HCT116 (cell line): ENCODE data around the gene WIPI1. TPM values are rescaled to one million over a fixed set of nuclear protein-coding genes. Genes with fewer than 3 reads are reported as not detected.

Source experiments
- ATAC-seq: fragments of 200-7000 bp; cut with Tn5 transposase; 2 replicates; pipeline ENCODE4 v1.9.1; 2020; ENCODE audit warnings: mild to moderate bottlenecking, moderate library complexity
- BruUV-seq: library from RNA; stranded (reverse); fragments of 400-500 nt; replicated peaks from 2 replicates; lab custom pipeline; 2021; lab: Mats Ljungman, UMichigan
- CTCF ChIA-PET: fragments of 300-600 bp; sonication (Branson Sonifier 250); formaldehyde crosslinking; loops from one replicate; lab custom pipeline; 2021; ENCODE audit warnings: antibody characterized with exemption; lab: Charles Lee
- POLR2A ChIA-PET: fragments of 300-600, 350-600 bp; sonication (Branson Sonifier 250); formaldehyde crosslinking; loops from one replicate; lab custom pipeline; 2021; ENCODE audit warnings: antibody characterized with exemption; lab: Charles Lee
- RAD21 ChIA-PET, 2 experiments: fragments of 300-600 bp; sonication (Branson Sonifier 250); formaldehyde crosslinking; loops; one replicate each; lab custom pipeline; 2023; ENCODE audit warnings: low total read pairs in 2 of 2; ENCODE audit not compliant: uncharacterized antibody in 2 of 2, unreplicated experiment in 2 of 2, low non-redundant PET in 1 of 2; lab: Charles Lee
- DNase-seq: peaks from one replicate; pipeline ENCODE4 v3.0.0-alpha.2; 2010; ENCODE audit warnings: low read depth, low spot score
- H2AFZ ChIP-seq: fragments of 200-600 bp; shearing (Covaris generic), sonication (generic); 2 replicates; pipeline ENCODE4 v1.6.1; 2017; ENCODE audit warnings: low read depth, mixed run types, mixed read lengths, antibody characterized with exemption, low read length; ENCODE audit not compliant: poor library complexity, severe bottlenecking
- H3K27ac ChIP-seq: 2 replicates; pipeline ENCODE4 v1.5.1; 2012; ENCODE audit warnings: low read depth, low read length
- H3K27me3 ChIP-seq: fragments of 200-600 bp; sonication (generic); 2 replicates; pipeline ENCODE4 v1.6.1; 2016; ENCODE audit warnings: mixed run types, low read length, mixed read lengths; ENCODE audit not compliant: insufficient read depth
- H3K36me3 ChIP-seq, 2 experiments: fragments of 200-500 bp in 1 of 2; fragments of 200-600 bp in 1 of 2; sonication (Bioruptor generic) in 1 of 2; sonication (generic) in 1 of 2; 2 replicates each; pipeline versions ENCODE4 v1.5.1 to v1.6.1; 2014 to 2016; ENCODE audit warnings: low read length in 2 of 2, inconsistent platforms in 1 of 2, mixed read lengths in 1 of 2, mixed run types in 1 of 2; ENCODE audit not compliant: insufficient read depth in 2 of 2, control insufficient read depth in 1 of 2
- H3K4me1 ChIP-seq, 2 experiments: fragments of 200-600 bp in 1 of 2; sonication (generic) in 1 of 2; 2 replicates each; pipeline versions ENCODE4 v1.5.1 to v1.6.1; 2012 to 2017; ENCODE audit warnings: low read length in 2 of 2, inconsistent platforms in 1 of 2, mild to moderate bottlenecking in 1 of 2, mixed read lengths in 1 of 2, mixed run types in 1 of 2, moderate library complexity in 1 of 2; ENCODE audit not compliant: insufficient read depth in 2 of 2, control insufficient read depth in 1 of 2
- H3K4me2 ChIP-seq: fragments of 200-600 bp; sonication (generic); 2 replicates; pipeline ENCODE4 v1.6.1; 2017; ENCODE audit warnings: mixed run types, low read length, mixed read lengths
- H3K4me3 ChIP-seq, 2 experiments: fragments of 200-600 bp in 1 of 2; sonication (generic) in 1 of 2; replicated peaks in 1 of 2; 2 replicates each; pipeline ENCODE4 v1.5.1; 2011 to 2016; ENCODE audit warnings: low read length in 2 of 2, control low read depth in 1 of 2, low read depth in 1 of 2, mild to moderate bottlenecking in 1 of 2, mixed read lengths in 1 of 2, mixed run types in 1 of 2
- H3K79me2 ChIP-seq: fragments of 200-600 bp; sonication (generic); 2 replicates; pipeline ENCODE4 v1.6.1; 2017; ENCODE audit warnings: mild to moderate bottlenecking, mixed run types, low read length, moderate library complexity, mixed read lengths; ENCODE audit not compliant: insufficient read depth
- H3K9ac ChIP-seq: fragments of 200-600 bp; sonication (generic); 2 replicates; pipeline ENCODE4 v1.6.1; 2016; ENCODE audit warnings: low read length, mixed read lengths
- H3K9me2 ChIP-seq: fragments of 200-600 bp; sonication (generic), shearing (Covaris generic); 2 replicates; pipeline ENCODE4 v1.6.1; 2017; ENCODE audit warnings: mixed run types, mild to moderate bottlenecking, moderate library complexity; ENCODE audit not compliant: insufficient read depth
- H3K9me3 ChIP-seq, 2 experiments: fragments of 200-500 bp in 1 of 2; fragments of 200-600 bp in 1 of 2; sonication (Bioruptor generic) in 1 of 2; sonication (generic) in 1 of 2; 2 replicates each; pipeline ENCODE4 v1.6.1; 2014 to 2017; ENCODE audit warnings: low read length in 2 of 2, mixed read lengths in 2 of 2, inconsistent platforms in 1 of 2, low read depth in 1 of 2, mild to moderate bottlenecking in 1 of 2, mixed run types in 1 of 2, moderate library complexity in 1 of 2; ENCODE audit not compliant: control insufficient read depth in 1 of 2, insufficient read depth in 1 of 2
- H4K20me1 ChIP-seq: fragments of 200-600 bp; sonication (generic), shearing (Covaris generic); 2 replicates; pipeline ENCODE4 v1.6.1; 2017; ENCODE audit warnings: mixed run types, mild to moderate bottlenecking, moderate library complexity; ENCODE audit not compliant: insufficient read depth
- ATF3 ChIP-seq: IDR thresholded peaks from 2 replicates; pipeline ENCODE4 v1.6.1; 2012
- CBX3 ChIP-seq: IDR thresholded peaks from 2 replicates; pipeline ENCODE4 v1.6.1; 2012; ENCODE audit warnings: low read depth
- ELF1 ChIP-seq: IDR thresholded peaks from 2 replicates; pipeline ENCODE4 v1.6.1; 2012; ENCODE audit warnings: low read depth, borderline replicate concordance
- EZH2 ChIP-seq: fragments of 200-600 bp; sonication (generic); IDR thresholded peaks from 2 replicates; pipeline ENCODE4 v1.6.1; 2017; ENCODE audit warnings: antibody characterized with exemption, mixed run types
- EZH2phosphoT487 ChIP-seq: fragments of 200-600 bp; IDR thresholded peaks from 2 replicates; pipeline ENCODE4 v1.6.1; 2018; ENCODE audit warnings: antibody characterized with exemption, borderline replicate concordance
- FOSL1 ChIP-seq: IDR thresholded peaks from 2 replicates; pipeline ENCODE4 v1.6.1; 2012; ENCODE audit warnings: low read depth
- JUND ChIP-seq: IDR thresholded peaks from 2 replicates; pipeline ENCODE4 v1.6.1; 2012
- MAX ChIP-seq: IDR thresholded peaks from 2 replicates; pipeline ENCODE4 v1.6.1; 2012
- POLR2A ChIP-seq: IDR thresholded peaks from 2 replicates; pipeline ENCODE4 v1.7.0; 2011; ENCODE audit warnings: borderline replicate concordance; ENCODE audit not compliant: insufficient read depth, insufficient read length; ENCODE audit errors: extremely low read depth
- RAD21 ChIP-seq: IDR thresholded peaks from 2 replicates; pipeline ENCODE4 v1.6.1; 2012; ENCODE audit warnings: low read depth, mild to moderate bottlenecking
- REST ChIP-seq: IDR thresholded peaks from 2 replicates; pipeline ENCODE4 v1.6.1; 2012; ENCODE audit warnings: low read depth
- SIN3A ChIP-seq: IDR thresholded peaks from 2 replicates; pipeline ENCODE4 v1.6.1; 2012; ENCODE audit warnings: low read depth
- SP1 ChIP-seq: IDR thresholded peaks from 2 replicates; pipeline ENCODE4 v1.6.1; 2012; ENCODE audit warnings: low read depth
- SRF ChIP-seq: IDR thresholded peaks from 2 replicates; pipeline ENCODE4 v1.6.1; 2012; ENCODE audit warnings: low read depth
- YY1 ChIP-seq: IDR thresholded peaks from 2 replicates; pipeline ENCODE4 v1.6.1; 2011; ENCODE audit warnings: low read length, low read depth, moderate library complexity, mild to moderate bottlenecking; ENCODE audit not compliant: insufficient replicate concordance; ENCODE audit errors: extremely low read depth
- ZFX ChIP-seq: fragments of 450-650 bp; IDR thresholded peaks from 2 replicates; pipeline ENCODE4 v1.6.1; 2017
- intact Hi-C: fragments of 100-400 bp; cut with micrococcal nuclease; formaldehyde crosslinking; loops from 2 replicates; pipeline ENCODE4 v1.10.0; 2022
- total RNA-seq: library from RNA; stranded (reverse); gene quantifications from one replicate; pipeline ENCODE4 v1.2.1, GENCODE V29; 2021; ENCODE audit not compliant: unreplicated experiment

Gene WIPI1
- total RNA-seq, 1 experiment from 2014 or later: 21.5 TPM

GRCh38 chr17:68461589-68461988 is 4.3 kb upstream of the WIPI1 start:
- no peak overlapping the region for H3K9ac ChIP-seq
- BruUV-seq: no TSS peak
- H3K36me3 ChIP-seq: no peaks in the 10 kb centered on the region
- no peak overlapping the region for H3K27ac ChIP-seq
- intact Hi-C loops: loop anchor here (10.0 kb wide), 1 partner anchor 657 kb away; no protein-coding TSS in a partner anchor
- H3K4me1 ChIP-seq: peaks cover 17 to 38% of the 10 kb centered on the region in 2 experiments
- no peaks in the 10 kb centered on the region for H3K79me2 ChIP-seq
- no peaks in the 10 kb centered on the region for H3K27me3 ChIP-seq
- H3K4me3 ChIP-seq: no peak overlapping the region
- no peaks in the 10 kb centered on the region for H3K9me2 ChIP-seq
- no peak for TF ChIP-seq CBX3
- TF ChIP-seq ATF3: no peak
- TF ChIP-seq YY1: no peak
- RAD21 ChIA-PET: no interaction called here
- CTCF ChIA-PET: interaction anchor here (1.1 to 1.4 kb wide), 5 partner anchors 30 to 294 kb away, joined by 3 to 9 read pairs (median 5); no protein-coding TSS in a partner anchor
- H2AFZ ChIP-seq: no peak overlapping the region
- H3K9me3 ChIP-seq: no peaks in the 10 kb centered on the region
- POLR2A ChIA-PET: no interaction called here
- DNase-seq (no peak), ATAC-seq (no peak)
- H4K20me1 ChIP-seq: no peaks in the 10 kb centered on the region
- H3K4me2 ChIP-seq: no peak overlapping the region

DNA sequence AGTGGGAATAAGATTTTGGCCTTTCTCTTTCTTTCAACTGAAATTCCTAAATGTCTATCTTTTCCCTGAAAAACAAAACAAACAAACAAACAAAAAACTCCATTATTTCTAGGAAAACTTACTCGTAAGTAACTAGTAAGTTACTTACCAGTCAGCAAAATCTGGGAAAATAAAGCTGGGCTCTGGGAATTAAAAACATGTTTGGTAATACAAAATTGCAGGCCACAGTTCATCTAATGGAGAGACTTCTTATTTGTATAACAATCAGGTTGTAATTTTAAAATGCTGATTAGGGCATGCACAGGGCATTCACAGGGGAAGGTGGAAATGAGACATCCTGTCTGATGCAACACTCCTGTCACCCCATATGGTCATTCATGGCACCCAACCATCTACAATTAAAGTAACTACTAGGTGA is 3.8 kb upstream of the WIPI1 start:
- ChIA-PET CTCF (interaction anchor here (0.9 kb wide), 1 partner anchor 24 kb away, joined by 4 read pairs; no protein-coding TSS in a partner anchor), POLR2A (no interaction called here), RAD21 (no interaction called here)
- no peak overlapping the region for H3K4me3 ChIP-seq
- no peak overlapping the region for H3K4me2 ChIP-seq
- H4K20me1 ChIP-seq: no peaks in the 10 kb centered on the region
- no peaks in the 10 kb centered on the region for H3K36me3 ChIP-seq
- no peaks in the 10 kb centered on the region for H3K27me3 ChIP-seq
- H3K4me1 ChIP-seq: peaks cover 18 to 40% of the 10 kb centered on the region in 2 experiments
- no peaks in the 10 kb centered on the region for H3K9me3 ChIP-seq
- H3K27ac ChIP-seq: no peak overlapping the region
- no peak overlapping the region for H3K9ac ChIP-seq
- intact Hi-C loops: loop anchor here (10.0 kb wide), 1 partner anchor 656 kb away; no protein-coding TSS in a partner anchor
- ATAC-seq (no peak), DNase-seq (no peak)
- H2AFZ ChIP-seq: peak overlapping the region; percentile 11
- no peaks in the 10 kb centered on the region for H3K9me2 ChIP-seq
- H3K79me2 ChIP-seq: no peaks in the 10 kb centered on the region
- no TSS peak for BruUV-seq
- TF ChIP-seq FOSL1: no peak
- 0 out of 2 replicates have a peak, but pooled peaks have one; percentile 15 for TF ChIP-seq SP1
- no peak for TF ChIP-seq JUND
- no peak for TF ChIP-seq EZH2
- TF ChIP-seq YY1: no peak
- TF ChIP-seq REST: no peak
- no peak for TF ChIP-seq RAD21
- peak; percentile 42; the same call in 1 of the 2 replicates for TF ChIP-seq SRF
- TF ChIP-seq ZFX: no peak
- TF ChIP-seq POLR2A: no peak
- TF ChIP-seq MAX: peak; percentile 46
- no peak for TF ChIP-seq CBX3
- TF ChIP-seq SIN3A: no peak
- no peak for TF ChIP-seq ELF1
- TF ChIP-seq EZH2phosphoT487: no peak
